CD14-positive monocyte (primary cell): ENCODE results near the gene RALY. TPM values are rescaled to one million over a fixed set of nuclear protein-coding genes. Genes with fewer than 3 reads are reported as not detected.

Experiments
- DNase-seq, 3 donors: peaks; one replicate each; pipeline ENCODE4 v3.0.0-alpha.2; 2011 to 2022
- H2AFZ ChIP-seq: 2 replicates; pipeline ENCODE4 v1.6.0; 2012; ENCODE audit warnings: mild to moderate bottlenecking, low read depth, low read length, inconsistent platforms; ENCODE audit not compliant: insufficient read depth, poor library complexity, severe bottlenecking
- H3K27ac ChIP-seq, 2 donors: 1 replicate in 1 of 2; 2 replicates in 1 of 2; pipeline ENCODE4 v1.5.1; 2012 to 2013; ENCODE audit warnings: low read length in 2 of 2, control low read depth in 1 of 2, inconsistent platforms in 1 of 2, low read depth in 1 of 2, mild to moderate bottlenecking in 1 of 2
- H3K27me3 ChIP-seq, 2 donors: one replicate each; pipeline versions ENCODE4 v1.6.0 to v1.6.1; 2011 to 2013; ENCODE audit warnings: low read length in 2 of 2; ENCODE audit not compliant: control insufficient read depth in 2 of 2, insufficient read depth in 2 of 2
- H3K36me3 ChIP-seq, 2 donors: replicated peaks in 1 of 2; 1 replicate in 1 of 2; 2 replicates in 1 of 2; pipeline versions ENCODE4 v1.5.1 to v1.6.1; 2012 to 2013; ENCODE audit warnings: low read length in 2 of 2, control low read depth in 1 of 2, inconsistent platforms in 1 of 2, mild to moderate bottlenecking in 1 of 2; ENCODE audit not compliant: insufficient read depth in 2 of 2, control insufficient read depth in 1 of 2
- H3K4me1 ChIP-seq, 2 donors: 1 replicate in 1 of 2; 2 replicates in 1 of 2; pipeline versions ENCODE4 v1.5.1 to v1.6.1; 2012 to 2013; ENCODE audit warnings: low read length in 2 of 2, control low read depth in 1 of 2, inconsistent platforms in 1 of 2, mild to moderate bottlenecking in 1 of 2, moderate library complexity in 1 of 2; ENCODE audit not compliant: insufficient read depth in 2 of 2, control insufficient read depth in 1 of 2
- H3K4me2 ChIP-seq: replicated peaks from 2 replicates; pipeline ENCODE3; 2012; ENCODE audit warnings: low read length, moderate library complexity, mild to moderate bottlenecking; ENCODE audit not compliant: poor library complexity, severe bottlenecking; ENCODE audit errors: extremely low read depth
- H3K4me3 ChIP-seq, 3 experiments: fragments of 200-600 bp in 1 of 3; sonication (generic) in 1 of 3; replicated peaks in 1 of 3; 1 replicate in 2 of 3; 2 replicates in 1 of 3; pipeline ENCODE4 v1.5.1; 2011 to 2013; ENCODE audit warnings: low read length in 3 of 3, mild to moderate bottlenecking in 3 of 3, control low read depth in 2 of 3, low read depth in 2 of 3, inconsistent platforms in 1 of 3, moderate library complexity in 1 of 3
- H3K79me2 ChIP-seq: 2 replicates; pipeline ENCODE4 v1.6.0; 2012; ENCODE audit warnings: mild to moderate bottlenecking, control low read depth, inconsistent platforms, low read length, moderate library complexity; ENCODE audit not compliant: insufficient read depth
- H3K9ac ChIP-seq: 2 replicates; pipeline ENCODE4 v1.6.0; 2017; ENCODE audit warnings: low read length, mild to moderate bottlenecking; ENCODE audit not compliant: insufficient read depth, poor library complexity, severe bottlenecking
- H3K9me3 ChIP-seq, 2 donors: replicated peaks in 1 of 2; 1 replicate in 1 of 2; 2 replicates in 1 of 2; pipeline versions ENCODE4 v1.5.1 to v1.6.1; 2012 to 2013; ENCODE audit warnings: low read length in 2 of 2, control low read depth in 1 of 2; ENCODE audit not compliant: control insufficient read depth in 1 of 2, insufficient read depth in 1 of 2
- H4K20me1 ChIP-seq: 2 replicates; pipeline ENCODE4 v1.6.0; 2012; ENCODE audit warnings: mild to moderate bottlenecking, low read length, control low read depth, moderate library complexity; ENCODE audit not compliant: insufficient read depth
- H3K27ac Mint-ChIP-seq, 7 donors: one replicate each; pipeline ENCODE4 v1.8.0; 2020; ENCODE audit warnings: mild to moderate bottlenecking in 7 of 7, mixed read lengths in 7 of 7, moderate library complexity in 6 of 7, inconsistent platforms in 2 of 7
- H3K27me3 Mint-ChIP-seq, 3 donors: one replicate each; pipeline ENCODE4 v1.8.0; 2021 to 2022; ENCODE audit warnings: low read depth in 3 of 3, mild to moderate bottlenecking in 3 of 3, mixed read lengths in 3 of 3, moderate library complexity in 3 of 3, inconsistent platforms in 1 of 3
- H3K36me3 Mint-ChIP-seq, 2 donors: one replicate each; pipeline ENCODE4 v1.8.0; 2020; ENCODE audit warnings: mixed read lengths in 2 of 2, inconsistent platforms in 1 of 2, mild to moderate bottlenecking in 1 of 2
- H3K4me1 Mint-ChIP-seq: one replicate; pipeline ENCODE4 v1.8.0; 2020; ENCODE audit warnings: mild to moderate bottlenecking, mixed read lengths
- H3K4me3 Mint-ChIP-seq, 2 donors: one replicate each; pipeline ENCODE4 v1.8.0; 2020; ENCODE audit warnings: mild to moderate bottlenecking in 2 of 2, mixed read lengths in 2 of 2, moderate library complexity in 1 of 2
- H3K9me3 Mint-ChIP-seq, 7 donors: one replicate each; pipeline ENCODE4 v1.8.0; 2020 to 2022; ENCODE audit warnings: mixed read lengths in 7 of 7, mild to moderate bottlenecking in 6 of 7, moderate library complexity in 6 of 7, inconsistent platforms in 2 of 7
- CTCF ChIP-seq: fragments of 200-600 bp; IDR thresholded peaks from one replicate; pipeline ENCODE4 v1.8.0; 2022; ENCODE audit warnings: antibody characterized with exemption, mild to moderate bottlenecking
- WGBS: methylation state at CpG from one replicate; pipeline ENCODE4 v1.1.5; 2013; ENCODE audit warnings: missing lambda C conversion rate; ENCODE audit not compliant: insufficient coverage; 5-methylcytosine and 5-hydroxymethylcytosine counted together
- intact Hi-C, 2 donors: fragments of 100-400 bp; cut with micrococcal nuclease; formaldehyde crosslinking; loops; one replicate each; pipeline versions ENCODE4 v1.15.0 to v1.15.1; 2023
- polyA plus RNA-seq, 3 donors: library from polyadenylated mRNA; depleted of rRNA in 1 of 3; unstranded in 2 of 3; stranded (reverse) in 1 of 3; fragments of 300-500 nt in 2 of 3; fragments of >200 nt in 1 of 3; fragmentation: Illumina TruSeq in 2 of 3; gene quantifications; 1 replicate in 2 of 3; 2 replicates in 1 of 3; pipeline ENCODE4 v1.2.3, GENCODE V29; 2012 to 2021

The RALY gene
- polyA plus RNA-seq, 3 donors, result 88.4 to 154 (median 152) TPM

- Histone ChIP-seq H3K9ac (no peak overlapping the region), H4K20me1 (peaks cover 100% of the 10 kb centered on the region), H3K36me3 (peaks cover 4 to 74% of the 10 kb centered on the region in 2 donors), H3K27ac (peak overlapping the region in 1 of 2 donors; percentile 10), H3K4me1 (no peaks in the 10 kb centered on the region), H3K4me2 (no peak overlapping the region), H3K4me3 (no peak overlapping the region), H3K79me2 (peaks cover 100% of the 10 kb centered on the region), H3K9me3 (no peaks in the 10 kb centered on the region), H2AFZ (no peak overlapping the region), H3K27me3 (no peaks in the 10 kb centered on the region)
- peaks cover 17% of the 10 kb centered on the region for H3K4me1 Mint-ChIP-seq
- TF ChIP-seq CTCF, result no peak
- no peaks in the 10 kb centered on the region for H3K9me3 Mint-ChIP-seq
- no peak overlapping the region for H3K4me3 Mint-ChIP-seq
- no peaks in the 10 kb centered on the region for H3K27me3 Mint-ChIP-seq
- H3K36me3 Mint-ChIP-seq, result peaks cover 16 to 37% of the 10 kb centered on the region in 2 donors
- no peak for DNase-seq
- intact Hi-C loops, result no loop called here
- peak overlapping the region in 4 of 7 donors; percentile 11 to 60 (median 56) for H3K27ac Mint-ChIP-seq
Observed at GRCh38 chr20:34043025-34043424, 49.3 kb downstream of the RALY start.

- Mint-ChIP-seq H3K9me3 (no peaks in the 10 kb centered on the region), H3K36me3 (peaks cover 17 to 38% of the 10 kb centered on the region in 2 donors), H3K4me3 (no peak overlapping the region), H3K27me3 (no peaks in the 10 kb centered on the region), H3K4me1 (peaks cover 32% of the 10 kb centered on the region), H3K27ac (peak overlapping the region in 3 of 7 donors; percentile 45 to 60 (median 59))
- Histone ChIP-seq H4K20me1 (peaks cover 100% of the 10 kb centered on the region), H3K36me3 (peaks cover 4 to 65% of the 10 kb centered on the region in 2 donors), H3K27ac (peak overlapping the region in 1 of 2 donors; percentile 0), H3K4me1 (peaks cover 0 to 5% of the 10 kb centered on the region in 2 donors), H3K9ac (no peak overlapping the region), H3K27me3 (no peaks in the 10 kb centered on the region), H2AFZ (no peak overlapping the region), H3K4me3 (no peak overlapping the region), H3K79me2 (peaks cover 100% of the 10 kb centered on the region), H3K4me2 (no peak overlapping the region), H3K9me3 (no peaks in the 10 kb centered on the region)
- no peak for TF ChIP-seq CTCF
- intact Hi-C loops, result no loop called here
- DNase-seq, result no peak
- WGBS, result 0% methylated on average over 1 of the region's 2 CpGs
Observed at GRCh38 chr20:34045294-34045693, 51.6 kb downstream of the RALY start.
